Vagina (tissue), 2 donors: Measurements from ENCODE around the gene PPP2R2D.

Experiments used
- CTCF ChIP-seq, 3 experiments: fragments of 450-650 bp in 2 of 3; fragments of 200-600 bp in 1 of 3; sonication (generic) in 1 of 3; IDR thresholded peaks; one replicate each; pipeline ENCODE4 v1.5.1; 2017 to 2019; ENCODE audit warnings: antibody characterized with exemption in 3 of 3, mild to moderate bottlenecking in 2 of 3, moderate library complexity in 2 of 3
- POLR2A ChIP-seq, 2 donors: fragments of 450-650 bp; IDR thresholded peaks; one replicate each; pipeline ENCODE4 v1.6.1; 2017; ENCODE audit warnings: antibody characterized with exemption in 2 of 2, mild to moderate bottlenecking in 2 of 2, moderate library complexity in 2 of 2
- POLR2AphosphoS5 ChIP-seq, 2 donors: sonication (generic); formaldehyde crosslinking; IDR thresholded peaks; one replicate each; pipeline ENCODE4 v1.9.0; 2017; ENCODE audit warnings: antibody characterized with exemption in 2 of 2, mild to moderate bottlenecking in 2 of 2, low read depth in 1 of 2; ENCODE audit not compliant: insufficient read depth in 1 of 2

DNA sequence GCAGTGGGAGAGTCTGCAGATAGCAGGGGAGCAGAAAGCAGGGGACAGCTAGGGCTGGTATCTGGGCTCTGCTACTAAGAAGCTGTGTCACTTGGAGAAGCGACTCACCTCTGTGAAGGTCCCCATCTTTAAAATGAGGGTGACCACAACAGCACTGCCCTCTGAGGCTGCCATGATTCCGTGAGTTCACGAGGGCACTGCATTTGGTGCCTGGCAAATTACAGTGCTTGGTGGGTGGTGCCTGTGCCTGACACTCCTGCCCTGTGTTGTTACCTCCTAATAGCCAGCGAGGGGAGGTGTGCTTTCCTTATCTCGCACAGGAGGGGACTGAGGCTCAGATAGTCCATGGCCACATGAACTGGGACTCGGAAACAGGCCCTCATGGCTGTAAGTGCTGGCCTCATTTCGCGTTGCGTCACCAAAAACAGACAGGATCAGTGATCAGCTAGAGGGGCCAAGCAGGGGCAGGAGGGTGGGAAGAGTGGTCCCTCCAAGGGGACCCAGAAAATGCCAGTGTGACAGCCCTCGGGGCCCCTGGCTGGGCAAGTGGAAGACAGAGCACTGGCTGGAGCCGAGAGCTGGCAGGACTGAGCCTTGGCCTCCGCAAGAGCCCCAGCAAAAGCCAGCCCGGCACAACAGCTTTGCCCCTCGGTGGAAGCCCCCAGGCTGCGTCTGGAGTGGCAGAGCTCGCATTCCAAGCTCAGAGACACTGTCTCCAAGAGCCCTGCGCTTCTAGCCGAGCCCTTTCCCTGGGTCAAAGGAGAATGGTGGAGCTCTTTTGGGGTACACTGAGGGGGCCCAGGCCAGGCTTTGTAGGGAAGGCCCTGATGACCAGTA, 98.3 kb downstream of the PPP2R2D start:
- TF ChIP-seq CTCF (IDR thresholded peaks at IDR 0.05) (no peak), POLR2AphosphoS5 (IDR thresholded peaks at IDR 0.05; ENCODE audit: insufficient read depth in 1 of 2, low read depth in 1 of 2) (no peak), POLR2A (IDR thresholded peaks at IDR 0.05) (no peak)
